Panc1 (cell line): ENCODE data around the gene TMEM39A.

Source experiments
- POLR2AphosphoS5 ChIP-seq: IDR thresholded peaks from 2 replicates; pipeline ENCODE4 v1.6.1; 2012; ENCODE audit warnings: mild to moderate bottlenecking, low read depth, low read length, moderate library complexity
- SIN3A ChIP-seq: IDR thresholded peaks from 2 replicates; pipeline ENCODE4 v1.6.1; 2012; ENCODE audit warnings: low read depth, mild to moderate bottlenecking, low read length, moderate library complexity, borderline replicate concordance; ENCODE audit not compliant: insufficient read depth
- TF ChIP-seq, protein P1 (sequence below), 2 experiments: IDR thresholded peaks; 2 replicates each; pipeline ENCODE4 v1.6.1; 2011 to 2012; ENCODE audit warnings: low read depth in 2 of 2, control low read depth in 1 of 2, low read length in 1 of 2, mild to moderate bottlenecking in 1 of 2, moderate library complexity in 1 of 2; ENCODE audit not compliant: insufficient read depth in 1 of 2
- TF ChIP-seq, protein P2 (sequence below): fragments of 450-650 bp; IDR thresholded peaks from 2 replicates; pipeline ENCODE4 v1.5.1; 2017; ENCODE audit warnings: mild to moderate bottlenecking

DNA sequence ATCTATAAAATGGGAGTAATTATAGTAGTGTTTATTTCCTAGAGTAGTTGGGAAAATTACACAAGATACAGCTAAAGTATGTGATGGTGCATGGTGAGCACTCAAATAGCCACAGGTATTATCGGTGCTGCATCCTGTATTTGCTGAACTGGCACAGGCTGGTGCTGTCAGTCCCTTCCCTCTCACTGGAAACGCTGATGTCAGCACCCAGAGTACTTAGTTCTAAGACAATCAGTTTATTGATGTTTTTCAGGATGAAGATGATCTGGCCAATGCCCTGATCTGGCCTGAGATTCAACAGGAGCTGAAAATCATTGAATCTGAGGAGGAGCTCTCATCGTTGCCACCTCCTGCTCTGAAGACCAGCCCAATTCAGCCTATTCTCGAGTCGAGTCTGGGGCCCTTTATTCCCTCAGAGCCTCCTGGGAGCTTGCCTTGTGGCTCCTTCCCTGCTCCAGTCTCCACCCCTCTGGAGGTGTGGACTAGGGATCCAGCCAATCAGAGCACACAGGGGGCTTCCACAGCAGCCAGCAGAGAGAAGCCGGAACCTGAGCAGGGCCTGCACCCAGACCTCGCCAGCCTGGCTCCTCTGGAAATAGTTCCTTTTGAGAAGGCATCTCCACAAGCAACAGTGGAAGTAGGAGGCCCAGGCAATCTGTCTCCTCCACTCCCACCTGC lies 49.7 kb downstream of the TMEM39A start:
- TF ChIP-seq, protein P1, sequence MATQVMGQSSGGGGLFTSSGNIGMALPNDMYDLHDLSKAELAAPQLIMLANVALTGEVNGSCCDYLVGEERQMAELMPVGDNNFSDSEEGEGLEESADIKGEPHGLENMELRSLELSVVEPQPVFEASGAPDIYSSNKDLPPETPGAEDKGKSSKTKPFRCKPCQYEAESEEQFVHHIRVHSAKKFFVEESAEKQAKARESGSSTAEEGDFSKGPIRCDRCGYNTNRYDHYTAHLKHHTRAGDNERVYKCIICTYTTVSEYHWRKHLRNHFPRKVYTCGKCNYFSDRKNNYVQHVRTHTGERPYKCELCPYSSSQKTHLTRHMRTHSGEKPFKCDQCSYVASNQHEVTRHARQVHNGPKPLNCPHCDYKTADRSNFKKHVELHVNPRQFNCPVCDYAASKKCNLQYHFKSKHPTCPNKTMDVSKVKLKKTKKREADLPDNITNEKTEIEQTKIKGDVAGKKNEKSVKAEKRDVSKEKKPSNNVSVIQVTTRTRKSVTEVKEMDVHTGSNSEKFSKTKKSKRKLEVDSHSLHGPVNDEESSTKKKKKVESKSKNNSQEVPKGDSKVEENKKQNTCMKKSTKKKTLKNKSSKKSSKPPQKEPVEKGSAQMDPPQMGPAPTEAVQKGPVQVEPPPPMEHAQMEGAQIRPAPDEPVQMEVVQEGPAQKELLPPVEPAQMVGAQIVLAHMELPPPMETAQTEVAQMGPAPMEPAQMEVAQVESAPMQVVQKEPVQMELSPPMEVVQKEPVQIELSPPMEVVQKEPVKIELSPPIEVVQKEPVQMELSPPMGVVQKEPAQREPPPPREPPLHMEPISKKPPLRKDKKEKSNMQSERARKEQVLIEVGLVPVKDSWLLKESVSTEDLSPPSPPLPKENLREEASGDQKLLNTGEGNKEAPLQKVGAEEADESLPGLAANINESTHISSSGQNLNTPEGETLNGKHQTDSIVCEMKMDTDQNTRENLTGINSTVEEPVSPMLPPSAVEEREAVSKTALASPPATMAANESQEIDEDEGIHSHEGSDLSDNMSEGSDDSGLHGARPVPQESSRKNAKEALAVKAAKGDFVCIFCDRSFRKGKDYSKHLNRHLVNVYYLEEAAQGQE (IDR thresholded peaks at IDR 0.05; ENCODE audit: insufficient read depth in 1 of 2, low read depth in 2 of 2, low read length in 1 of 2): no peak
- TF ChIP-seq, protein P2, sequence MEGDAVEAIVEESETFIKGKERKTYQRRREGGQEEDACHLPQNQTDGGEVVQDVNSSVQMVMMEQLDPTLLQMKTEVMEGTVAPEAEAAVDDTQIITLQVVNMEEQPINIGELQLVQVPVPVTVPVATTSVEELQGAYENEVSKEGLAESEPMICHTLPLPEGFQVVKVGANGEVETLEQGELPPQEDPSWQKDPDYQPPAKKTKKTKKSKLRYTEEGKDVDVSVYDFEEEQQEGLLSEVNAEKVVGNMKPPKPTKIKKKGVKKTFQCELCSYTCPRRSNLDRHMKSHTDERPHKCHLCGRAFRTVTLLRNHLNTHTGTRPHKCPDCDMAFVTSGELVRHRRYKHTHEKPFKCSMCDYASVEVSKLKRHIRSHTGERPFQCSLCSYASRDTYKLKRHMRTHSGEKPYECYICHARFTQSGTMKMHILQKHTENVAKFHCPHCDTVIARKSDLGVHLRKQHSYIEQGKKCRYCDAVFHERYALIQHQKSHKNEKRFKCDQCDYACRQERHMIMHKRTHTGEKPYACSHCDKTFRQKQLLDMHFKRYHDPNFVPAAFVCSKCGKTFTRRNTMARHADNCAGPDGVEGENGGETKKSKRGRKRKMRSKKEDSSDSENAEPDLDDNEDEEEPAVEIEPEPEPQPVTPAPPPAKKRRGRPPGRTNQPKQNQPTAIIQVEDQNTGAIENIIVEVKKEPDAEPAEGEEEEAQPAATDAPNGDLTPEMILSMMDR: no peak
- TF ChIP-seq POLR2AphosphoS5: no peak
- TF ChIP-seq SIN3A: no peak
